Activated CD4-positive, alpha-beta T cell treated with anti-CD3 and anti-CD28 coated beads, Interleukin-2, amount 50 U/mL, for 16 hours (primary cell): ENCODE results near the gene ARID3C.
A peak's percentile ranks its signal among the peaks of the same experiment; 100 is the strongest.
"Not testable (repeated sequence)": the region's sequence is repeated elsewhere in the genome, so short reads cannot be mapped to it uniquely, and the experiment has no call there.

ENCODE experiments used
- DNase-seq: peaks from one replicate; pipeline ENCODE4 v3.0.0-alpha.2; 2020

ARID3C gene

GRCh38 chr9:34651876-34652601 lies 23.2 kb upstream of the ARID3C start, which contains the start of gene IL11RA:
Gene IL11RA (plus strand): TSS chr9:34652185. CDS start chr9:34655218, 3,033 bp downstream.
- peak; percentile 53 for DNase-seq

GRCh38 chr9:34651321-34651720 lies 22.5 kb upstream of the ARID3C start:
- no peak for DNase-seq

- no peak for DNase-seq
These were observed 21.9 kb upstream of the ARID3C start for GRCh38 chr9:34650816-34651215.

- no peak for DNase-seq
These were observed 19.8 kb upstream of the ARID3C start for GRCh38 chr9:34648673-34649072.

GRCh38 chr9:34647651-34648050 lies 18.8 kb upstream of the ARID3C start:
- peak; percentile 35 for DNase-seq

GRCh38 chr9:34647084-34647403 lies 18.2 kb upstream of the ARID3C start:
- DNase-seq = no peak

GRCh38 chr9:34646211-34647083 lies 17.6 kb upstream of the ARID3C start, which contains the start of gene GALT:
Gene GALT (plus strand): TSS chr9:34646675. CDS start chr9:34646705, 30 bp downstream.
- DNase-seq = peak; percentile 96

GRCh38 chr9:34644766-34645314 lies 16.0 kb upstream of the ARID3C start:
- no peak for DNase-seq

GRCh38 chr9:34642679-34643078 lies 13.8 kb upstream of the ARID3C start:
- DNase-seq = no peak

GRCh38 chr9:34639322-34639721 lies 10.5 kb upstream of the ARID3C start:
- DNase-seq = not testable (repeated sequence)

GRCh38 chr9:34638138-34638445 lies 9.2 kb upstream of the ARID3C start:
- no peak for DNase-seq

GRCh38 chr9:34637356-34638137 lies 8.7 kb upstream of the ARID3C start, which contains the start of gene SIGMAR1:
Gene SIGMAR1 (minus strand): TSS chr9:34637787. CDS start chr9:34637697, 90 bp downstream.
- peak; percentile 95 for DNase-seq

- peak; percentile 30 for DNase-seq
These were observed 8.0 kb upstream of the ARID3C start for GRCh38 chr9:34636791-34637355.

GRCh38 chr9:34635556-34635955 lies 6.7 kb upstream of the ARID3C start:
- DNase-seq = no peak

GRCh38 chr9:34634551-34635248 lies 5.8 kb upstream of the ARID3C start:
- no peak for DNase-seq

GRCh38 chr9:34633851-34634550 lies 5.1 kb upstream of the ARID3C start:
- peak; percentile 78 for DNase-seq

- no peak for DNase-seq
These were observed 4.3 kb upstream of the ARID3C start for GRCh38 chr9:34633166-34633565.

- DNase-seq = no peak
These were observed 1.7 kb upstream of the ARID3C start for GRCh38 chr9:34630402-34631154.

- no peak for DNase-seq
These were observed 584 bp upstream of the ARID3C start for GRCh38 chr9:34629491-34629808.
